NT2/D1 (cell line): ENCODE measurements around the gene CERS6.

Experiments
- SUZ12 ChIP-seq: IDR thresholded peaks from 2 replicates; pipeline ENCODE4 v1.6.1; 2011; ENCODE audit not compliant: insufficient read length, insufficient read depth; ENCODE audit errors: extremely low read depth
- YY1 ChIP-seq: IDR thresholded peaks from 2 replicates; pipeline ENCODE4 v1.6.1; 2011; ENCODE audit not compliant: insufficient read length, insufficient read depth
- ZNF274 ChIP-seq: IDR thresholded peaks from 2 replicates; pipeline ENCODE4 v1.6.1; 2011; ENCODE audit warnings: mild to moderate bottlenecking, low read depth, low read length

DNA sequence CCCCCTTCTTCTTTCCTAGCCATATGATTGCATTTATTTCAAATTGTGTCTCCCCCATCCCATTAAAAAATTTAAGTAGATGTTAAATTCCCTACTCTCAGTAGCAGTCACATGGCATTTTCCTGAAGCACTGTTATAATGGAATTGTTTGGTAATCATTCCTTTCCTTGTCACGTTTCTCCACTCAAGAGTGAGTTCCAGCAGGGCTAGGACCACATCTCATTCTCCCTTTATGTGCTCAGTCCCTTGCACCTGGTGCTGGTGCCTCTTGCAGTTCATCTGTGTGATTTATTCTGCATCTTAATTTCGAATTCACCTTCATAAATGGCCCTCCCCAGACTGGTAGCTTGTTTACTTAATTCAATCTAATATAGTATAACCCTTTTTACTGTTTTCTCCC lies 276.0 kb downstream of the CERS6 start:
- TF ChIP-seq YY1 (no peak), SUZ12 (no peak), ZNF274 (no peak)
